ENCODE data around the gene RGS4. TPM values are rescaled to one million over a fixed set of nuclear protein-coding genes. Genes with fewer than 3 reads are reported as not detected.

The RGS4 gene
- total RNA-seq: 14.4 and 30.9 TPM in 2 replicates

GRCh38 chr1:163069142-163069541 is at the start of gene RGS4:
TSS of gene RGS4 (plus strand) at chr1:163069361. CDS start at chr1:163069485, 124 bp downstream.

Other genes starting within 250 kb of the RGS4 start
- gene CCDC190, start 208.2 kb upstream of the RGS4 start, total RNA-seq: not detected in 2 replicates
- gene RGS5, start 133.6 kb downstream of the RGS4 start, total RNA-seq: 5.2 and 10.5 TPM in 2 replicates

All from epithelial cell of alveolus of lung (primary cell).